GM23338 (cell line): ENCODE measurements around the gene TF.

ENCODE experiments used
- CREB1 ChIP-seq: fragments of 250-450 bp; sonication (Bioruptor Pico); IDR thresholded peaks from 2 replicates; pipeline ENCODE4 v1.5.0; 2020; ENCODE audit warnings: low read depth, mild to moderate bottlenecking, moderate library complexity
- EZH2 ChIP-seq: fragments of 200-600 bp; sonication (generic); IDR thresholded peaks from one replicate; pipeline ENCODE4 v1.8.0; 2017; ENCODE audit warnings: antibody characterized with exemption, mild to moderate bottlenecking, low read depth; ENCODE audit not compliant: unreplicated experiment
- POLR2AphosphoS5 ChIP-seq: IDR thresholded peaks from 2 replicates; pipeline ENCODE4 v1.6.1; 2016; ENCODE audit warnings: antibody characterized with exemption, low read depth
- TF ChIP-seq, protein P1 (sequence below), 2 experiments: fragments of 200-600 bp in 1 of 2; sonication (generic) in 1 of 2; conservative IDR thresholded peaks; 2 replicates each; pipeline versions ENCODE4 v1.5.1 to v1.6.1; 2016 to 2017; ENCODE audit warnings: antibody characterized with exemption in 2 of 2, low read depth in 2 of 2, mild to moderate bottlenecking in 2 of 2, moderate library complexity in 1 of 2
- TF ChIP-seq, protein P2 (sequence below): IDR thresholded peaks from one replicate; pipeline ENCODE4 v1.6.1; 2018; ENCODE audit warnings: antibody characterized with exemption; ENCODE audit not compliant: unreplicated experiment

DNA sequence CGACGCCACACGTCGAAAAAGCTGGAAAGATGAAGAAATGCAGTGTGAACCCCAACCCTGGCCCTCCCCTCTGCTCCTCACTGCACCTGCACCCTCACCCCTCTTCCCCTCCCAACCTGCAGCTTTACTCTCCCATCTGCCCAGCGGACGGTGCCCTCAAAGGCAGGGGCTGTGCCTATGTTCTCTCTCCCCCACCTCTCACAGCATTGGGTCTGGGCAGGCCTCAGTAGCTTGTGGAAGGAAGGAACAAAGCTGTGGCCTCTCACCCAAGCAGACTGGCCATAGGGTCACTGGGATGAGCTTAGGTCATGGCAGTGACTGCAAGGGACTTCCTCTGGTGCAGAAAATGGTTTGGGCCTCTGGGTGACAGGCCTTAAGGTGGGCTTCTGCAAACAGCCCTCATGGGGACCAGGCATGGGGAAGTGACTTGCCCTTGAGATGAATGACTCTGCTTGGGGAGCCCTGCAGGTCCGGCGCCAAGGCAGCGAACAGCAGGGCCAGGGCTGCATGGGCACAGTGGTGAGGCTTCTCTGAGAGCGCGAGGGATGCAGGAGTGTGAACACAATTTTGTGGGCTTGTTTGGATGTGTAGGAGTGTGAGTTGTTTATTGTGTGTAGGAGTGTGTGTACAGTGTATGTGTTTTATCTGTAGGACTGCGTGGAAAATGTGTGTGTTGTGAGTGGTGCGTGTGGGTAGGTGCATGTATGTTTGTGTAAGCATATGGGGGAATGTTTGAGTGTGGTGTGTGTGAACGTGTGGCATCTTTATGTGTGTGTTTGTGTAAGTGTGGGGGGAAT is 88.6 kb downstream of the TF start:
- TF ChIP-seq, protein P1, sequence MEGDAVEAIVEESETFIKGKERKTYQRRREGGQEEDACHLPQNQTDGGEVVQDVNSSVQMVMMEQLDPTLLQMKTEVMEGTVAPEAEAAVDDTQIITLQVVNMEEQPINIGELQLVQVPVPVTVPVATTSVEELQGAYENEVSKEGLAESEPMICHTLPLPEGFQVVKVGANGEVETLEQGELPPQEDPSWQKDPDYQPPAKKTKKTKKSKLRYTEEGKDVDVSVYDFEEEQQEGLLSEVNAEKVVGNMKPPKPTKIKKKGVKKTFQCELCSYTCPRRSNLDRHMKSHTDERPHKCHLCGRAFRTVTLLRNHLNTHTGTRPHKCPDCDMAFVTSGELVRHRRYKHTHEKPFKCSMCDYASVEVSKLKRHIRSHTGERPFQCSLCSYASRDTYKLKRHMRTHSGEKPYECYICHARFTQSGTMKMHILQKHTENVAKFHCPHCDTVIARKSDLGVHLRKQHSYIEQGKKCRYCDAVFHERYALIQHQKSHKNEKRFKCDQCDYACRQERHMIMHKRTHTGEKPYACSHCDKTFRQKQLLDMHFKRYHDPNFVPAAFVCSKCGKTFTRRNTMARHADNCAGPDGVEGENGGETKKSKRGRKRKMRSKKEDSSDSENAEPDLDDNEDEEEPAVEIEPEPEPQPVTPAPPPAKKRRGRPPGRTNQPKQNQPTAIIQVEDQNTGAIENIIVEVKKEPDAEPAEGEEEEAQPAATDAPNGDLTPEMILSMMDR (conservative IDR thresholded peaks at IDR 0.05; ENCODE audit: low read depth in 2 of 2): no peak
- no peak for TF ChIP-seq EZH2
- TF ChIP-seq CREB1 (CRISPR knock-in tag): no peak
- no peak for TF ChIP-seq POLR2AphosphoS5
- TF ChIP-seq, protein P2, sequence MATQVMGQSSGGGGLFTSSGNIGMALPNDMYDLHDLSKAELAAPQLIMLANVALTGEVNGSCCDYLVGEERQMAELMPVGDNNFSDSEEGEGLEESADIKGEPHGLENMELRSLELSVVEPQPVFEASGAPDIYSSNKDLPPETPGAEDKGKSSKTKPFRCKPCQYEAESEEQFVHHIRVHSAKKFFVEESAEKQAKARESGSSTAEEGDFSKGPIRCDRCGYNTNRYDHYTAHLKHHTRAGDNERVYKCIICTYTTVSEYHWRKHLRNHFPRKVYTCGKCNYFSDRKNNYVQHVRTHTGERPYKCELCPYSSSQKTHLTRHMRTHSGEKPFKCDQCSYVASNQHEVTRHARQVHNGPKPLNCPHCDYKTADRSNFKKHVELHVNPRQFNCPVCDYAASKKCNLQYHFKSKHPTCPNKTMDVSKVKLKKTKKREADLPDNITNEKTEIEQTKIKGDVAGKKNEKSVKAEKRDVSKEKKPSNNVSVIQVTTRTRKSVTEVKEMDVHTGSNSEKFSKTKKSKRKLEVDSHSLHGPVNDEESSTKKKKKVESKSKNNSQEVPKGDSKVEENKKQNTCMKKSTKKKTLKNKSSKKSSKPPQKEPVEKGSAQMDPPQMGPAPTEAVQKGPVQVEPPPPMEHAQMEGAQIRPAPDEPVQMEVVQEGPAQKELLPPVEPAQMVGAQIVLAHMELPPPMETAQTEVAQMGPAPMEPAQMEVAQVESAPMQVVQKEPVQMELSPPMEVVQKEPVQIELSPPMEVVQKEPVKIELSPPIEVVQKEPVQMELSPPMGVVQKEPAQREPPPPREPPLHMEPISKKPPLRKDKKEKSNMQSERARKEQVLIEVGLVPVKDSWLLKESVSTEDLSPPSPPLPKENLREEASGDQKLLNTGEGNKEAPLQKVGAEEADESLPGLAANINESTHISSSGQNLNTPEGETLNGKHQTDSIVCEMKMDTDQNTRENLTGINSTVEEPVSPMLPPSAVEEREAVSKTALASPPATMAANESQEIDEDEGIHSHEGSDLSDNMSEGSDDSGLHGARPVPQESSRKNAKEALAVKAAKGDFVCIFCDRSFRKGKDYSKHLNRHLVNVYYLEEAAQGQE: no peak
